Activated CD4-positive, alpha-beta T cell treated with anti-CD3 and anti-CD28 coated beads for 1 hour (primary cell): ENCODE results near the gene CUX1.

Experiments
- DNase-seq: peaks from one replicate; pipeline ENCODE4 v3.0.0-alpha.2; 2020

CUX1 gene

GRCh38 chr7:102059524-102059923, 242.1 kb downstream of the CUX1 start:
- DNase-seq = no peak

DNA sequence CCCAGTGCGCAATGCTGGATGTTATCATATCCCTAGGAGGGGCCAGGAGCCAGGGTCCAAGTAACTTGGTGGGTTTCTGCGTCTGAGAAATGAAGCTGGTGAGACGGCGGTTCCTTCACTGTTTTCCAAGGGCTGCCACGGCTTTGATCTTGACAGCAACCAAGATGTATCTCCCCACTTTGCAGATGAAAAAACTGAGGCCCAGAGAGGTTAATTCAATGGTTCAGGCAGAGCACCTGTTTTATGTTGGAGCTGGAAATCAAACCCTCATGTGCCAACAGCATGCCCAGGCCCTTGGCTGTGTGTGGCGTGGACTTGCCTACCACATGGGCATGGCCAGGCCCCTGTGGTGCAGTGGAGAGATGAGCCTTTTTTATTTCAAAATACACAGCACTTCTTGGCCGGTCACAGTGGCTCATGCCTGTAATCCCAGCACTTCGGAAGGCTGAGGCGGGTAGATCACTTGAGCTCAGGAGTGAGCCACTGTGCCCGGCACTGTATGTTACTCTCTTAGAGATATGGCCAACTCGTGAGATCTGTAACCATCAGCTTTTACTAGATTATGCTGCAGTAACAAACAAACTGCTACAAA, 244.0 kb downstream of the CUX1 start:
- DNase-seq = no peak

- DNase-seq = no peak
These were observed 244.6 kb downstream of the CUX1 start for GRCh38 chr7:102061981-102062390.

- DNase-seq = no peak
These were observed 246.3 kb downstream of the CUX1 start for GRCh38 chr7:102063690-102064180.

DNA sequence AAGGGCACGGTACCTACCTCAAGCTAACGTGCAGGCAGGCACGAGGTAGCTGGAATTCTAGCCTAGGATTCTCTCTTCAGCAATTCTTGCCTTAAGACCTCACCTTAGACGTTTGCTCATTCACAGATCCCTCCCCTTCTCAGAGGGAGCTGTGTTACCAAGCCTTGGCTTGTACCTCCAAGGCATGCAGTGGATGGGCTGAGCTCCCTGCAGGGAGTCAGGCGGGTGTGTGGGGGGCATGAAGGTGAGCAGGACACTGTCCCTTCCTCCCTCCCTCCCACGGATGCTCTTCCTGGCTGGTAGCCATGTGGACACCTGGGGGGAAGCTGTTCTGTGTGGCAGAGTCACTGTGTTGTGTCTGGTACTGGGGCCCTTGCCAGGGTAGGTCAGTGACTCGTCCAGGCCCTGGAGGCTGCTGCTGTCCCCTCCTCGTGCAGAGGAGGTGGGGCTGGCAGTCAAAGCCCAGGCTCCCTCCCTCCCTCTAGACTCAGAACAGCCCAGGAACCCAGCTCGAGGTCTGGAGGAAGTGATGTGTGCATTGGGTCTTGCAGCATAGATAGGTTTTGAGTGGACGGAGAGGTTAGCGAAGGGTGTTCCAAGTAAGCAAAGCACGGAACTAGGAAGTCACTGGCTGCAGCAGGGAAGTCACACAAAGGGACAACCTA, 247.1 kb downstream of the CUX1 start:
- no peak for DNase-seq

DNA sequence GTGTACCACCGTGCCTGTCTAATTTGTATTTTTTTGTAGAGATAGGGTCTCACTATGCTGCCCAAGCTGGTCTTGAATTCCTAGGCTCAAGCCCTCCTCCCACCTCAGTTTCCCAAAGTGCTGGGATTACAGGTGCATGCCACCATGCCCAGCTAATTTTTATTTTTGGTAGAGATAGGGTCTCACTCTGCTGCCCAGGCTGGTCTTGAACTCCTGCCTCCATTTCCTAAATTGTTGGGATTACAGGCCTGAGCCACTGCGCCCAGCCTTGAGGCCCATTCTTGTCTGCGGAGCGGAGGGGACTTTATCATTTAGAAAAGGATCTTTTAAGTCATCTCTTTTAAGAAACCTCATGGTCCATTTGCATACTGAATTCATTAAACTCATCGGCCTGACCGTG, 247.8 kb downstream of the CUX1 start:
- no peak for DNase-seq

DNA sequence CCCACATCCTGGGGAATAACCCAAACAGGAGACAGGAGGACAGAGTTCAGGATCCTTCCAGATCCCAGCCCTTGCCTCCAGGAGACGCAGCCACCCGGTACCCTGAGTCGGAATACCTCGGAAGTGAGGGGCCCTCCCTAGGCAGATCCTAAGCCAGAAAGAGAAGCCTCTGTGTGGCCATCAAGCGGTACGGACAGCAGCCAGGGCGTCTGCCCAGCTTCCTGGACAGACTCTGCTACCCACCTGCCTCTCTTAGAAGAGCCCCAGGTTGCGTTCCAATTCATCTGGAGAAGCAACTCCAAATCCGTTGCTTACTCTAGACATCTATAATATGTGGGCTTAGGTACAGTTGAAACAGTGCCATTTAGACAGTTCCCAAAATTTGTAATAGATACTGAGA, 249.1 kb downstream of the CUX1 start:
- no peak for DNase-seq

- no peak for DNase-seq
These were observed 251.4 kb downstream of the CUX1 start for GRCh38 chr7:102068846-102069245.

GRCh38 chr7:102069931-102070629, 252.7 kb downstream of the CUX1 start:
- DNase-seq = no peak

- no peak for DNase-seq
These were observed 254.6 kb downstream of the CUX1 start for GRCh38 chr7:102072003-102072402.

GRCh38 chr7:102072636-102073209, 255.3 kb downstream of the CUX1 start:
- no peak for DNase-seq

DNA sequence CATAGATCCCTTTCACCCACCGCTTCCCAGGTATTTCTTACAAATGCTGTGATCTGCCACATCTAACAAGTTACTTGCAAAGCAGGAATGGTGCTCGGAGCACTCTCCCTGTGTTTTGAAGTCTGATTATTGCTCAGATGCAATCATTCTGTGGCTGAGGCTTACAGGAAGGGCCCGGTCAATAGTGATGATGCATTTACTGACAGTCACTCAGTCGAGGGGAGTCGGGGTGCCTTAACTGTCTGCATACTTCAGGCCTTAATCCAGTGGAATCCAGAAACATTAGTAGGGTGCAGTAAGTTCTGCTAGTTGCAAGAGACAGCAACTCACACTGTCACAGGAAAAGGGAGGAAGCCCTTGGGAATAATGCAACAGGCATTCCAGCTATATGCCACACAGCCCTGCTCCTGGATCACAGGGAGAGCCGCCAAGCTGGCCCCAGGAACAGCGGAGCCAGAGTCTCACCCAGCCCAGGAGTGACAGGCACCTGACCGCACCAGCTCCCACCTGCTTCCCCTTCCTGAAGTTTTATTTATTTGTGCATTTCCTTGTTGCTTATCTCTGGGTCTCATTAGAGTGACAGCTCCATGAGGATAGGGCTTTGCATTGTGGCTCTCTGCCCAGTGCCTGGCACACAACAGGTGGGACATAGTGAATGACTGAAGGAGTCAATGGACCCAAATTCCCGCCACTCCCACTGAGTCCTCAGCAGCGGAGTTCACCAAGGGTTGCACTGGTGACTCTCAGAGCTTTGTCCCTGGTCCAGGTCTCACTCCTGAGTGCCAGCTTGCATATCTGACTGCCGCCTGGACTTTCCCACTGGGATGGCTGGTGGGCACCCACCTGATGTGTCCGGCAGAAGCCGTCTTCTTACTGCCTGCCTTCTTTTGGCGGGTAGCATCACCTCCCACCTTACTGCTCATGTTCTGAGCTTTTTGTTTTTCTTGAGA, 256.8 kb downstream of the CUX1 start:
- no peak for DNase-seq

GRCh38 chr7:102075126-102075525, 257.7 kb downstream of the CUX1 start:
- no peak for DNase-seq

GRCh38 chr7:102075553-102076135, 258.2 kb downstream of the CUX1 start:
- DNase-seq = no peak

DNA sequence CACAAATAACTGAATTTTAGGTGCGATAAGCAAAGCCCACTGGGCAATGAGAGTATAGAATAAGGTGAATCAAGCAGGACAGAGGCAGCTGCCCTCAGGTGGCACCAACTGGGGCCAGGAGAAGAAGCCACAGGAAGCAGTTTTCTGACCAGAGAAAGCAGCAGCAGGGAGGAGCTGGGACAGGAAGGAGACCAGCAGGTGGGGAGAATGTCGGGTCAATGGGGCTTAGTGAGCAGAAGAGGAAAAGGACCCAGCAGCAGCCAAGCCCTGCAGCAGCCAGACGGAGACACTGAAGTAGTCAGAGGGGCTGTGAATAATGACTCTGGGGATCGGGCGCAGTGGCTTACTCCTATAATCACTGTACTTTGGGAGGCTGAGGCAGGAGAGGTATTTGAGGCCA, 259.7 kb downstream of the CUX1 start:
- DNase-seq = no peak

GRCh38 chr7:102079140-102080018, 262.0 kb downstream of the CUX1 start:
- no peak for DNase-seq

DNA sequence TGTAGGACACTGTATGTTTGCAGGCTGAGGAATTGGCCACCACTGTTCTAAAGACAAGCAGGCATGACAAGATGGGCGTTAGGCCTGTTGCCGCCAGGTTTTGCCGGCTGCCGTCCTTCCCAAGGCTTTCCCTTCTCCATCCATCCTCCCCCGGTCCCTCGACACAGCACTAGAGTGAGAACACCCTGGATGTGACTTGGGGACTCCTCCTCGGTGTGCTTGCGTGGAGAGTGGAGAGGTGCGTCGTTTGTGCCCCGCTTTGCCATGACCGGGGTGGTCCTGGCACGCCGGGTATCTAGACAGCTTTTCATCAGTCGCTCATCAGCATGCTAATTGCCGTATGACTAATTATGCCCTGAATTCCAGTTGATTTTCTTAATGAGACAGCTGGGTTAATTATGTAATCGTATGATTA, 262.6 kb downstream of the CUX1 start:
- no peak for DNase-seq

- no peak for DNase-seq
These were observed 263.2 kb downstream of the CUX1 start for GRCh38 chr7:102080434-102081243.

- DNase-seq = no peak
These were observed 263.8 kb downstream of the CUX1 start for GRCh38 chr7:102081244-102081627.

GRCh38 chr7:102082693-102083368, 265.4 kb downstream of the CUX1 start:
- DNase-seq = no peak
